Hepatic stellate cell (primary cell): ENCODE measurements around the gene PAX7.
"Not testable (repeated sequence)": the region's sequence is repeated elsewhere in the genome, so short reads cannot be mapped to it uniquely, and the experiment has no call there.

ENCODE experiments used
- DNase-seq: peaks from one replicate; pipeline ENCODE4 v3.0.0; 2011; ENCODE audit warnings: low spot score

Gene PAX7

DNA sequence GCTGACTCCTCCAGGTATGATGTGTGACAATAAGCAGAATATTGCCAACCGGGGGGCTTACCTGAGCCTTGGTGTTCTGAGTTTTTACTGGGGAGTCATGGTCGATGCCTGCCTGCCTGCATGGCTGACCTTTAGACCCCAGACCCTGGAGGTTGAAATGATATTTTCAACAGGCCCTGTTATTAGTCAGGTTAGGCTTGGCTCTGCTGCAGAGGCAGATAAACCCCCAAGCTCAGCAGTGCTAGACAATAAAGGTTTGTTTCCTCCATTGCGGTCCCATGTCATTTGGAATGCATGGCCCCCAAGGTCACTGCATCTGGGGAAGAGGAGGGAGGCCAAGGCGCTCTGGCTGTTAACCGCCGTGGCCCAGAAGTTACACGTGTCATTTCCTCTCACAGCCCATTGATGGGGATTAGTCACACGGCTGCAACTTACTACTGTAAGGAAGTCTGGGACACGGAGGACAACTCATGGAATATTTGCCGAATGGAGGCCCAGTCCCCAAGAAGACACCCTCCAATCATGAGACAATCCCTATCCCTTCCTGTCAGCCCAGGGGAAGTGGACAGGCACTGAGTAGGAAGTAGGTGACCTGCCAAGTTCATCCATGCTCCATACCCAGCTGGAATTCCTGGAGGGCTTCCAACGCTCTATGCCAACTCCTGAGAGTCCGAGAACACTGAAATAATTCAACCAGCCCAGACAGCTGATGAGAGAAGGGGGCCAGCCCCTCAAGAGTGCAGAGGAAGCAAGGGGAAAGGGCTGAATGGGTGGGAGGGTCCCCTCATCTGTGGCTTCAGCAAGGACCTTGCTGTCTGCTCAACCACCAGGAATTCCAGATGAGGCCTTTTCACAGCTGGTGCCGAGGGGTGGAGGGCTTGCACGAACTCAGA lies 131.5 kb downstream of the PAX7 start:
- DNase-seq: no peak

DNA sequence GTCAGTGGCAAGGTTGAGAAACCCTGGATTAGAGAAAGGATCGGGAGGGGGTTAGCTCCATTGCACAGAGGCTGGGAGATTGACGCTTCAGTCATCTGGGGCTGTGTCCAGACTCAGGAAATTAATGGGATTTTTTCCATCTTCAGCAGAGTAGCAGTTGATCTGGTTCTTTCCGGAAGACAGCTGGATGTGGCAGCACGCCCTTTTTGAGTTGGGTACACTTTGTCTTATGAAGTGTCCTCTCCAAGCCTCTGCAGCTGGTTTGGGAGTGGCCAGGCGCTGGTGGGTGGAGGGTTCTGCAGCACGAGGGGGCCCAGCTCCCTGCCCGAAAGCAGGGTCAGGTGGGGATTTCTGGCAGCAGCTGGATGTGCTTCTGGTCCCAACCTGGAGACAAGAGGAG lies 133.7 kb downstream of the PAX7 start:
- no peak for DNase-seq

GRCh38 chr1:18765725-18766124 lies 135.1 kb downstream of the PAX7 start:
- DNase-seq: no peak

DNA sequence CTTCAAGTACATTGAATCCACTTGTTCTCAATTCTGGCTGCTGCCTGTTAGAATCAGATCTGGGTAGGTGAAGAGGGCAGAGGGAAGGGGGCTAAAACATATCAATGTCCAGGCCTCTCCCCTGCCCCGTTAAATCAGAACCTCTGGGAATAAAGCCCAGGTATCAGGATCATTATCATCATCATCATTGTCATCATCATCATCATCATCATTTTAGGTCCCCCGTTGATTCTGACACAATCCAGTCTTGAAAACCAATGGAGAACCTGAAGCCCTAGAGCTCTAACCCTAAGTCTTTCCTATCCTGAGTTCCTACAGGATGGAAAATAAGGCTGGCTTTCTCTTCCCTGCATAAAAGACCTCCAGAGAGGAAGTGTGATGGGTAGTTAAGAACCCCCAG lies 135.7 kb downstream of the PAX7 start:
- no peak for DNase-seq

GRCh38 chr1:18767576-18767975 lies 136.9 kb downstream of the PAX7 start:
- DNase-seq: not testable (repeated sequence)

- no peak for DNase-seq
These were observed 137.4 kb downstream of the PAX7 start for GRCh38 chr1:18768086-18768485.

- DNase-seq: no peak
These were observed 138.5 kb downstream of the PAX7 start for GRCh38 chr1:18769140-18769539.

GRCh38 chr1:18770799-18771198 lies 140.2 kb downstream of the PAX7 start:
- DNase-seq: no peak

DNA sequence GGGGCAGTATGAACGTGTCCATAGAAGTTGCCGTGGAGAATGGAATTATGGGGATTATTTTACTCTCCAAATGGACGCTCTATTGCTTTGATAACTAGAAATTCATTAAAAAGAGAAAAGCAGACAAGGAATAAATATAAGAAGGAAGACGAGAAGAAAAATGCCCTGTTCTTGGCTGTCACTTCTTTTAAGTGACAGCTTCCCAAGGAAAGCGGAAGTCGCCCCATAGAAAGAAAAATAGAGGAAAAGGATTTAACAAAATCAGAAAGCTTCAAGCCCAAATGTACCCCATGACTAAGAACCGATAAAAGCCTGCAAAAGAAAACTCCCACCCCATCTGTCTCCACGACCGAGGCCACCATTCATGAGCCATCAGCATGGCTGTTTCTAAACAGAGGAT lies 143.1 kb downstream of the PAX7 start:
- DNase-seq: no peak

DNA sequence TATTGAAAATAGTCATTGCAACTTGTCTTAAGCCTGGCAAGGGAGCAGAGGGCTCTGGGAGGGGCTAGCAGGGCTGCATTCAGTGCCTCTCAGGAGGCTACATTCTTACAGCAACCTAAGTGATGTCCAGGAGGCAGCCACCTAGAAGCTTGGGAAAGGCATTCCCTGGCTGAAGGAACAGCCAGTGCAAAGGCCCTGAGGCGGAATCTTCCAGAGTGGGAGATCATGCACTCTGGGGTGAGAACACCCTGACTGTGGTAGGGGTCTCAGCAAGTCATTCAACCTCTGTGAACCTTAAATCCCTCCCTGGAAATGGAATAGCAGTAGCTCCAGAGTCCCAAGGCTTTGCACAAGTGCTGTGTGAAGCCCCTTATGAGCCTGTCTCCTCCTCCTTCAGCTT lies 144.7 kb downstream of the PAX7 start:
- no peak for DNase-seq

DNA sequence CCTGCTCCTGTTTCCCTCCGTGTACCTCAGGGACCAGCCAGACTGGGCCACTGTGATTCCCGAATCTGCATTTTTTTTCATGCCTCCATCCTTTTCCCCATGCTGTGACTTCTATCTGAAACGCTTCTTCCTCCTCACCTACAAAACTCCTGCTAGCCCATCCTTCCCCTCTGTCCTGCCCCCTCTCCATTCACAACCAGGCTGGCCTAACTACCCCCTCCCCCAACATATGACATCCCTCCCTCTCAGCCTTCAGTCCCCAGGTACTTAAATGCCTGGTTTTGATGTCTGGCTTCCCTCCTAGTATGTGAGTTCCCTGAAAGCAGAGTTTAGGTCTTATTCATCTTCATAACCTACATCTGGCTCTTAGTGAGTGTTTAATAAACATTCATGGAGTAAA lies 146.1 kb downstream of the PAX7 start:
- no peak for DNase-seq

DNA sequence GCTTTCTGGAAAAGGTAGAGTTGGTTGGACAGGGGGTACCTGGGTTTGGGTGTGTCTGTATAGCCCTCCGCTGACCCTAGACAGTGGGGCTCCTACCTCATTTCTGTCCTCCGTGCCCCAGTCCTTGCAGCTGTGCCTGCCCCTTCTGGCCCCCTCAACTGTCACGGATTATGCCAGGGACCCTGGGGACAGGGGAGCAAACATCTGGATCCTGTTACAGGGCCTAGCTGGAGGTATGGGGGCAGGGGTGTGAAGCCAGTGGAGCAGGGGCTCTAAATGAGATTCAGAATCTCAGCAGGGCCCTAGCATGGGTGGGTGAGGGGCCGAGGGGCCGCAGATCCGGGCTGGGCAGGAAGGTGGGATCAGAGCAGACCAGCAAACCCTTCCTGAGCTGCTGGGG lies 147.8 kb downstream of the PAX7 start:
- DNase-seq: no peak

DNA sequence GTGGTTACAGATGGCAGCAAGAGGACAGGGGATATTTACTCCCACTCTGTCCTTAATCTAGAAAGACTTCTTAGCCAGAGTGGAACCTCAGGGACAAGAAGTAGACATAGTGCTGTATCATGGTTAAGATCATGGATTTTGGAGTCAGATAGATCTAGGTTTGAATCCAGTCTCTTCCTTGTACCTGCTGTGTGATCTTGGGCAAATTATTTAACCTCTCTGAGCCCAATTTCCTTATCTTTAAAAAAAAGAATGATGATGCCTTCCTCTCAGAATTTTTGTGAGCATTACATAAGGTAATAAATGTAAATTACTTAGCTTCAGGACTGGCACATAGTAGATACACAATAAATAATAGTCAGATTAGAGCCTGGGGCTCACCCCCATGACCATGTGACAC lies 150.4 kb downstream of the PAX7 start:
- DNase-seq: no peak

DNA sequence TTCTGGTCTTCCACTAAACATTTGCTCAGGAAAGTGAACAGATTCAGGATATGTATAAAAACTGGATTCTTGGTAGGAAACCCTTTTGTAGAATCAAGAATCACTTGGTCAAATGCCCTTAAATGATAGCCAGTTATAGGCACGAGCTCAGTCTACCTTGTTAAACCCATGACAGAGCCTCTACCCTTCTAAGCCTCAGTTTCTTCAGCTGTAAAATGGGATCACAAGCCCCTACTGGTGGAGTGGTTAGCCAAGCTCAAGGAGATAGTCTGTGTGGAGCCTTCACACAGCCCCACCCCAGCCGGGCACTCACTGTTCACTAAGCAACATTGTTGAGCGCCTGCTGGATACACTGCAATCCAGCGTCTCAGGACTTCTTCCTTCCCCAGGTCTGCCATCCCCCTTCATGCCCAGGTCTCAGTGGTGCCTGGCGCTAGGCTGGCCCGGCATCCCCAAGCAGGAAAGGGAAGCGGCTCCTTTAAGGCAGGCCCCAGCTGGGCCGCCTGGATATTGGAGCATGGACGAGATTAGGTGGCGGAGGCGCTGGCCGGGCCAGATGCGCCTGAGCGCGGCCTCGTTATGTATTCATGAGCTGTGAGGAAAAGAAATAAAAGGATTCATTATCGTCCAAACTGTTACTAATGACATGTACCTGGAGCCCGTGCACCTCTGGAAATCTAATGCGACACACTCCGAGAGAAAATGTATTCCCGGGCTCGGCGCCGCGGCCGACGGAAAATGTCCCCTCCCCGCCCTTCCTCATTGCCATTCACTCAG lies 153.2 kb downstream of the PAX7 start:
- DNase-seq: no peak

GRCh38 chr1:18784482-18784831 lies 153.8 kb downstream of the PAX7 start:
- no peak for DNase-seq

- DNase-seq: no peak
These were observed 155.5 kb downstream of the PAX7 start for GRCh38 chr1:18786149-18786548.

DNA sequence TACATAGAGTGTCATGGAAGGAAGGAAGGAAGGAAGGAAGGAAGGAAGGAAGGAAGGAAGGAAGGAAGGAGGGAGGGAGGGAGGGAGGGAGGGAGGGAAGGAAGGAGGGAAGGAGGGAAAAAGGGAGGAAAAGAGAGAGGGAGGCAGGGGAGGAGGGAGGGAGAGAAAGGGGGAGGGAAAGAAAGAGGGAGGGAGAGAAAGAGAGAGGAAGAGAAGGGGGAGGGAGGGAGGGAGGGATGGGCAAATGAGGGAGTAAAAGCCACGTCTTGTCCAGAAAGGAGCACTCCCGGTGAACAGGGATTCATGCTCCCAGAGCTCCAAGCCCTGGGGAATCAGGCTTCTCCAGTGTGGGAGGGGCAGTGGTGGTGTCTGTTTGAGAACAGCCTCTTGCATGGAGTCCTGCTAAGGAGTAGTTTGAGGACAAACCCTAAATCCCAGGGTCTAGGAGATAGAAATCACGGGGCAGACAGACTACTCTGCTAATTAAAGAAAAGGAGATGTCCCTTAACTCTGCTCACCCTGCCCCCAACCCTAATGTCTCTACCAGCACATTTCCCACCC lies 157.3 kb downstream of the PAX7 start:
- DNase-seq: no peak

GRCh38 chr1:18789246-18789645 lies 158.6 kb downstream of the PAX7 start:
- no peak for DNase-seq

GRCh38 chr1:18792747-18793146 lies 162.1 kb downstream of the PAX7 start:
- DNase-seq: no peak

- DNase-seq: no peak
These were observed 162.5 kb downstream of the PAX7 start for GRCh38 chr1:18793164-18793563.

DNA sequence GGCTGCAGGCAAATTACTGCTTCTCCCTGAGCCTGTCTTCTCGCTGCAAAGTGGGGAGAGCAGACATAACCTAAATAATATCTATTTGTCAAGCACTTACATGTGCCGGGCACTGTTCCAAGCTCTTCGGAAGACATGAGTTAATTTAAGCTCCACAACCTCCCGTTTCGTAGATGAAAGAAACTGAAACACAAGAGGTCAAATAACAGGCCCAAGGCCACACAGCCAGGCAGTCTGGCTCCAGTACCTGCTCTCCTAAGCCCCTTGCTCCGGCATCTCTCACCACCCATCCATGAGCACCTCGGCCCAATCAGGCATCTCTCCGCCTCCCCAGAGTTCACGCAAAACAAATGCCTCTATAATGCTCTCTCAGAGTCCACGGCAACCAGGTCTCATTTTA lies 163.4 kb downstream of the PAX7 start:
- no peak for DNase-seq

GRCh38 chr1:18794561-18794960 lies 163.9 kb downstream of the PAX7 start:
- DNase-seq: no peak

GRCh38 chr1:18795002-18795689 lies 164.5 kb downstream of the PAX7 start:
- DNase-seq: no peak
